DMS79 treated with DMSO at 0.1 percent for 48 hours (cell line): ENCODE results near the gene MFAP1.
"Not testable (repeated sequence)": the region's sequence is repeated elsewhere in the genome, so short reads cannot be mapped to it uniquely, and the experiment has no call there.

Experiments
- DNase-seq: peaks from one replicate; lab custom pipeline; 2025; lab: John Stamatoyannopoulos, UW

MFAP1 gene

GRCh38 chr15:43821505-43821904 is 3.0 kb downstream of the MFAP1 start:
- no peak for DNase-seq

GRCh38 chr15:43815064-43815463 is 9.4 kb downstream of the MFAP1 start:
- not testable (repeated sequence) for DNase-seq

DNA sequence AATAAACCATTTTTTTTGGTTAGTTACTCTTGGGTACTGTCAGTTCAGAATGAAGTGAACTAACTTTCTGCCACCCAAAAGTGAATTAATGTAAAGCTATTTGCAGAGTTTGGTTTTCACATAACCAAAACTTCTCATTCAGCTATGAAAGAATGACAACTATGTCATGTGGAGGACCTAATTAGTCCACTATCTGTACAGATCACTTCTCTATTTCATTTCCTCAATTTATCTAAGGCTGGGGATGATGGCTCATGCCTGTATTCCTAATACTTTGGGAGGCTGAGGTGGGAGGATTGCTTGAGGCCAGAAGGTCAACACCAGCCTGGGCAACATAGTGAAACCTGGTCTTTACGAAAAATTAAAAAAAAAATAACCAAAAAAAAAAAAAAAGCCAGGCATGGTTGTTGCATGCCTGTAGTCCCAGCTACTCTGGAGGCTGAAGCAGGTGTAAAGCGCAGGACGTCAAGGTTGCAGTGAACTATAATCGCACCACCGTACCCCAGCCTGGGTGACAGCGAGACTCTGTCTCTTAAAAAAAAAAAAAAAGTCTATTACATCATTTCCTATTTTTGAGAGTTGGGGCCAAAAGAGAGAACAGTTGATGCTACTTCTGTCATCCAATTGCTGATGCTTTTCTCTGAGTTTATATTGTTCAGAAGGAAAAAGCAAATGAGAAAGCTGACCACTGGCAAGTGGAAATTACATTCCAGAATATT is 15.4 kb downstream of the MFAP1 start:
- DNase-seq: no peak

DNA sequence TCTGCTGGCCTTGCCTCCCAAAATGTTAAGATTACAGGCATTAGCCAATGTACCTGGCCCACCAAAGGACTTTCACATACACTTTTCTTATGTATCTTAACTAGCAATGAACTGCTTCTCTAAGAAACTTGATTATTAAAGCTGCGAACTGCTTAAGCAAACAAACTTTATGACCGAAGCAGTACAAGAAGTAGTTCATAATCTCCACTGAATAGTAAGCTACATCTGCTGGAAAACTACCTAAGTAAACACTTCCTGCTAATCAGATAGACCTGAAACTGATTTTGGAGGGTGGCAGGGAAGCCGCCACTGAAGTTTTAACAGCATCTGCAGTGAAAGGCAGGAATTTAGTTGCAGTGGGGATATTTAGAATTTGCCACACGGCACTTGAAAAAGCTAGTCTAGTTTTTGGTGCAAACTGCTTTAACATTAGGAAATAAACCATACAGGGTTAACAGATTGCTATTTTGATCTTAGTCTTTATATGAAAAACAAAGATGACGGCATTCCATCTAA is 16.0 kb downstream of the MFAP1 start:
- no peak for DNase-seq

DNA sequence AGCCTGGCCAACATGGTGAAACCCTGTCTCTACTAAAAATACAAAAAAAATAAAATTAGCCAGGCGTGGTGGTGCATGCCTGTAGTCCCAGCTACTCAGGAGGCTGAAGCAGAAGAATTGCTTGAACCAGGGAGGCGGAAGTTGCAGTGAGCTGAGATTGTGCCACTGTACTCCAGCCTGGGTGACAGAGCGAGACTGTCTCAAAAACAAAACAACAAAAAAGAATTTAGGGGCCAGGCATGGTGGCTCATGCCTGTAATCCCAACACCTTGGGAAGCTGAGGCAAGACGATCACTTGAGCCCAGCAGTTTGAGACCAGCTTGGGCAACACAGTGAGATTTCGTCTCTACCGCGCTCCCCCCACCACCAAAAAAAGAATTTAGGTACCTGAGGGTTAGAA is 21.8 kb downstream of the MFAP1 start:
- DNase-seq: not testable (repeated sequence)

DNA sequence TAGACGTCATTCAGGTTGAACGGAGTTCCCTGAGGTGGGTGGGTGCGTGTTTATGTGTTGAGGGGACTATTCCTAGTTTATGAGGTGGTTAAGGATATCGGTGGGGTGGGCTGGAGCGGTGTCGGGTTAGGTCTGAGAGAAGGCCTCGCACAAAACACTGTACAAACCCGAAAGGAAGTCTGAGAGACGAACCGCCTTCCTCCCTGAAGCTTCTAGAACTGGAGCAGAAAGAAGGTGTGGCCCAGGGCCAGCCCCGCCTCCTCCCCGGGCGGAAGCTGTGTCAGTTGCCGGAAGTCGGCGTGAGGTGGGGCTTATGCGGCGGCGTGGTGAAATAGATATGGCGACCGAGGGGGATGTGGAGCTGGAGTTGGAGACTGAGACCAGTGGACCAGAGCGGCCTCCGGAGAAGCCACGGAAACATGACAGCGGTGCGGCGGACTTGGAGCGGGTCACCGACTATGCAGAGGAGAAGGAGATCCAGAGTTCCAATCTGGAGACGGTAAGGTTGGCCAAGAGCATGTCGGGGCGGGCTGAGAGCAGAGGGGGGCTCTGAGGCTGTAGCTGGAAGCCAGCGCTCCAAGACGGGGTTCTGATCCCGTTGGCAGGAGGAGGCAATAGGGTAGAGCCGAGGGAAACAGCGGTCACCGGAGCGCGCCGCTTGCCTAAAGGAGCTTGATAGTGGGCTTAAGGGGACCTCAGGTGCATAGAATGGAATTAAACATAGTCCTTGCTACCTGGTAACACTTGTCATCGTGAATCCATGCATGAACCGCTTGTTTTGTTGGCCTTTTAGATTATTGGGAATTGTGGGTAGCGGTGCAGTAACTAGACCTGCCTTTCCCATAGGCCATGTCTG is 24.0 kb downstream of the MFAP1 start, which contains the start of gene HYPK:
Gene HYPK, plus strand, starts transcription at position 314 of the 856 bp plus-strand sequence. Its CDS starts 24 bp downstream, at position 338.
- DNase-seq: peak; percentile 67

DNA sequence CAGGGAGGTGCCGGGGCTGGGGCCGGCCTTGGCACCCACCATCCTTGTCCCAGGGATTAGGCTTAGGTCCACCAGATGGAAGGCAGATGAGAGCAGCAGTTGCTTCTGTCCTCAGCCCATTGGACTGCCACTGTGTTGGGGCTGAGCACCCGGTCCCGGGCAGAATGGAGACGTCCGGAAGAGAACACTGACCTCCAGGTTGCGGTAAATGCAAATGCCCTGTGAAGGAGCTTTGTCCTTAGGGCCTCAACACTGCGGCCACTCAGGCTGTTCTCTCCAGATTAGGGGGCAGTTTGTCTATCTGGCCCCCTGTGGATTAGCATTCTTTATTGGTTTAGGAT is 24.6 kb downstream of the MFAP1 start, which contains the start of gene SERINC4:
Gene SERINC4, minus strand, starts transcription at position 276 of the 341 bp plus-strand sequence. Its CDS starts 234 bp downstream, at position 42.
- no peak for DNase-seq

- no peak for DNase-seq
Observed at GRCh38 chr15:43799209-43799944, 25.1 kb downstream of the MFAP1 start.

DNA sequence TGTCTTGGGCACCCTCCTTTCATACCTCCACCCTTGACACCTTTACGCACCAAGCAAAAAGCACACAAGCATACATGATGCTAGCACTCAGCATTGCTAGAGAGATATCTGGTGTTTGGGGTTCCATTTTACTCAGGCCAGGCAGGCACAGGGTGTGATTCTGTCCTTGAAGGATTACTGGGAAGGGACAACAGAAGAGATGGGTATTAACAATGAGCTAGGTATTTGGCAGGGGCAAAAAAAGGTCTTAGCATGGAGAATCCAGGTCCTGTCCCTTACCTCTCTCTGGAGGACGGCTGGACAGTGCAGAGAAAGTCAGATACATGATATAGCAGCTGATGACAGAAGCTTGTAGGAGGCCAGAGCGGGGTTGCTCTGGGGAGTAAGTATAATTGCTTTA is 27.9 kb downstream of the MFAP1 start:
- DNase-seq: no peak

- DNase-seq: no peak
Observed at GRCh38 chr15:43795997-43796396, 28.5 kb downstream of the MFAP1 start.

- no peak for DNase-seq
Observed at GRCh38 chr15:43795197-43795596, 29.3 kb downstream of the MFAP1 start.

GRCh38 chr15:43794269-43795037 is 30.0 kb downstream of the MFAP1 start:
- no peak for DNase-seq

DNA sequence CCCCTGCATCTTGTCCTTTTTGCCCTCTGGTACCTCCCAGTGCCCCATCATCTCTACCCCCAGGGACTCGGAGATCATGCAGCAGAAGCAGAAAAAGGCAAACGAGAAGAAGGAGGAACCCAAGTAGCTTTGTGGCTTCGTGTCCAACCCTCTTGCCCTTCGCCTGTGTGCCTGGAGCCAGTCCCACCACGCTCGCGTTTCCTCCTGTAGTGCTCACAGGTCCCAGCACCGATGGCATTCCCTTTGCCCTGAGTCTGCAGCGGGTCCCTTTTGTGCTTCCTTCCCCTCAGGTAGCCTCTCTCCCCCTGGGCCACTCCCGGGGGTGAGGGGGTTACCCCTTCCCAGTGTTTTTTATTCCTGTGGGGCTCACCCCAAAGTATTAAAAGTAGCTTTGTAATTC is 30.8 kb downstream of the MFAP1 start:
- no peak for DNase-seq

DNA sequence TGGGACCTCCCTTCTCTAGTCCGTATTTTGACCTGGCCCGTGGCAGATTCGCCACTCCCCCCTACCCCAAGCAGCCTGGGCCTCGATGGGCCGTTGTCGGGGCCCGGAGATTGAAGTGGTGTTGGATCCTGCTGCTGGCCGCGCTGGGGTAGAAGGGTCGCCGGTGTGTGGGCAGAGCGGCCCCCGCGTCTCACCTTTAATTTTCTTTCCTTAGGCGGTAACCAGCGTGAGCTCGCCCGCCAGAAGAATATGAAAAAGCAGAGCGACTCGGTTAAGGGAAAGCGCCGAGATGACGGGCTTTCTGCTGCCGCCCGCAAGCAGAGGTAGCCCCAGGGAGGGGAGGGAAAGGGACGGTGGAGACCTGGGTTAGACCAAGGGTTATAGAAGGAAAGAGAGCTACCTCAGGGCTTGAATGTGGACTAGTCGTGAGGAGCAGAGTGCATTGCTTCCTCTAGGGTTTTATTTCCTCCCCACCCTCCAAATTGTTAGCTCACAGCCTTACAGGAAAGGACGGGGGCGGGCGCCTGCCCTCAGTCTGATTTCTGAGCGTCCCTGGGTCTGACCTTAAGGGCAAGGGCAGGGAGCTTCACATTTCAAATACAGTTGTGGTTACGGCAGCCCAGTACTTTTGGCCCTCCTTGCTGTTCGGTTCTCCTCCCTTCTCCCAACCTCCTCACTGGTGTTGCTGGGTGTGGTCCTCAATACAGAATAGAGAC is 31.6 kb downstream of the MFAP1 start:
- DNase-seq: no peak

- peak; percentile 86 for DNase-seq
Observed at GRCh38 chr15:43791993-43792760, 32.3 kb downstream of the MFAP1 start, which contains the start of gene SERF2. Gene SERF2 (plus strand): TSS chr15:43792320. CDS start chr15:43792377, 57 bp downstream.

DNA sequence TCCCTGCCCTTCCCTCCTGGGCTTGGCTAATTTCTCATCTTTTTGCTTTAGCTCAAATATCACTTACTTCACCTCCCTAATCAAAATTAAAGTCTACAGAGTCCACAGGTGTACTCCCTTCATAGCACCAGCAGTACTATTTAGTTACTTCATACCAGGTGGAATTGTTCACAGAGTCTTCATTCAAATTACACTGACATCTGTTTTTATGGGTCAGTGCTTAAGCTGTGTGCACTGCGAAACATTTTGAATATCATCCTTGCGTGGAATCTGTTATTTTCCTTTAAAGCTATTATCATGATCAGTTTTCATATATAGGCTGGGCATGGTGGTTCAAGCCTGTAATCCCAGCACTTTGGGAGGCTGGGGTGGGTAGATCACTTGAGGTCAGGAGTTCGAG is 35.1 kb downstream of the MFAP1 start:
- DNase-seq: no peak

- no peak for DNase-seq
Observed at GRCh38 chr15:43779016-43779415, 45.5 kb downstream of the MFAP1 start.

DNA sequence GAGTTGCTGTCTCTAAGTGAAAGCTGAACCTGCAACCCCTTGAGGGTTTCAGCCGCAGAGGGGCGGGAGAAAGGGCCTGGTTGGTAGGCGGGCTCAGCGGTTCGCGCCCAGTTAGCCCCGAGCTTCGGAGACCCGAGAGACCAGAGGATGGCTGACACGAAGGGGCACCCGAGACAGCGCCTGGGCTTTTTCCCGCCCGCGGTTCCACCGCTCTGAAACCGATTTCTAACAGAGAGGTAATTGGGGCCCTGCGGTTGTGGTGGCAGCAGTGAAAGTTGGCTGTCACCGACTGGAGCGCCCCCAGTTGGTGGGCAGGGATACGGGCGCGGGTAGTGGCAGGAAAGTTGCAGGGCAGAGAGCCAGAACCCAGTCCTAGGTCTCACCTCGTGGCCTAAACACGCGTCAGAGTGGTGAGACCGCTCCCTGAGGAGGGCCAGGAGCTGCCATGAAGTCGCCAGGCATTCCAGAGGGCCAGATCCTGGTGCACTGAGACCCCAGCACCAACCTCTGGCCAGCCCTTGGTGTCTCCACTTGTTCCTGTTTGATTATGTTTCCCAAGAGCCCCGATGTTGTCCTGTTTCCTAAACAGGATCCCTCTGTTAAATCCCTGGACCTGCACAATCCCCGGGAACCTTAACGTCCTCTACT is 47.1 kb downstream of the MFAP1 start:
- DNase-seq: peak; percentile 65

DNA sequence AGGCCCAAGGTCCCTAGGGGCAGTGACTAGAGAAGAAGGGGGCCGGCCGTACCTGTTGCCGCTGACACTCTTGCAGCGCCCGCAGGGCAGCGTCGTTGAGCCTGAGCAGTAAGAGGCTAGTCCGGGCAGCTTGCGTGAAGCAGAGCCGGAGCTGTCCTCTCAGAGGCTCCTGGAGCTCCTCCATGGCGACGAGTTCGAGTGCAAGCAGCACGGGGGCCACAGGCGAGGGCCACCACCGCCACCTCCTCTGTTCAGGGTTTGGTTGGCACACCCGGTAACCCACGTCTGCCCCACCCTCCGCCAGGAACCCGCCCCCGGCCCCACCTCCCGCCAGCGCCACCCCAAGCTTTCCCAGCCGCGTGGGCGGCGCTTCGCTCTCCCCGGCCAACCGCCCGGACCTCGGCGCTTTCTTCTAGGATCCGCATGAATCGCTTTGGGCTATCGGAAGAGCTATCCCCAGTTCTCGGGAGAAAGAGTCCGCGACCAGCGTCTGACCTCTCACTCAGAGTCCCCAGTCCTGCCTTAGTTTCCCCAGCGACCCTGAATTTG is 47.7 kb downstream of the MFAP1 start, which contains the start of gene ELL3:
Gene ELL3, minus strand, starts transcription at position 249 of the 549 bp plus-strand sequence. Its CDS starts 65 bp downstream, at position 184.
- peak; percentile 65 for DNase-seq
